Hair follicle dermal papilla cell (primary cell): ENCODE measurements around the gene USP17L15. TPM values are rescaled to one million over a fixed set of nuclear protein-coding genes. Genes with fewer than 3 reads are reported as not detected.

Source experiments
- total RNA-seq: library from RNA; depleted of rRNA; stranded (reverse); fragments of >200 nt; gene quantifications from 2 replicates; pipeline ENCODE4 v1.2.3, GENCODE V29; 2012

Gene USP17L15, protein sequence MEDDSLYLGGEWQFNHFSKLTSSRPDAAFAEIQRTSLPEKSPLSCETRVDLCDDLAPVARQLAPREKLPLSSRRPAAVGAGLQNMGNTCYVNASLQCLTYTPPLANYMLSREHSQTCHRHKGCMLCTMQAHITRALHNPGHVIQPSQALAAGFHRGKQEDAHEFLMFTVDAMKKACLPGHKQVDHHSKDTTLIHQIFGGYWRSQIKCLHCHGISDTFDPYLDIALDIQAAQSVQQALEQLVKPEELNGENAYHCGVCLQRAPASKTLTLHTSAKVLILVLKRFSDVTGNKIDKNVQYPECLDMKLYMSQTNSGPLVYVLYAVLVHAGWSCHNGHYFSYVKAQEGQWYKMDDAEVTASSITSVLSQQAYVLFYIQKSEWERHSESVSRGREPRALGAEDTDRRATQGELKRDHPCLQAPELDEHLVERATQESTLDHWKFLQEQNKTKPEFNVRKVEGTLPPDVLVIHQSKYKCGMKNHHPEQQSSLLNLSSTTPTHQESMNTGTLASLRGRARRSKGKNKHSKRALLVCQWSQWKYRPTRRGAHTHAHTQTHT
- not detected in 2 replicates for total RNA-seq

DNA sequence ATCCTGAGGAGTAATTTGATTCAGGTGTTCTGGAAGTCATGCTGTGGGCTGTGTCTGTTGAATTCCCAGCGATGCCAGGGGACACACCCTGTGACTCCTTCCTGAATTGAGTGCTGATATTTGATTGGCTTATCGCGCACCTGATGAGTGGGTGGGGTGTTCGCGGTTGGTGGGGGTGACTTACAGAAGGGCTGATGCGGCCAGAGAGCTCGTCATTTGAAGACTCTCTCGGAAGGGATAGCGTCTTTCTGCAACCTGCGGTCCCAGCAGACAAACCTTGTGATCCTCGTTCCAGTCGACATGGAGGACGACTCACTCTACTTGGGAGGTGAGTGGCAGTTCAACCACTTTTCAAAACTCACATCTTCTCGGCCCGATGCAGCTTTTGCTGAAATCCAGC lies at the start of gene USP17L15:
TSS of gene USP17L15 (plus strand) at position 301 of the 400 bp plus-strand sequence. CDS start at position 301, 0 bp downstream.

DNA sequence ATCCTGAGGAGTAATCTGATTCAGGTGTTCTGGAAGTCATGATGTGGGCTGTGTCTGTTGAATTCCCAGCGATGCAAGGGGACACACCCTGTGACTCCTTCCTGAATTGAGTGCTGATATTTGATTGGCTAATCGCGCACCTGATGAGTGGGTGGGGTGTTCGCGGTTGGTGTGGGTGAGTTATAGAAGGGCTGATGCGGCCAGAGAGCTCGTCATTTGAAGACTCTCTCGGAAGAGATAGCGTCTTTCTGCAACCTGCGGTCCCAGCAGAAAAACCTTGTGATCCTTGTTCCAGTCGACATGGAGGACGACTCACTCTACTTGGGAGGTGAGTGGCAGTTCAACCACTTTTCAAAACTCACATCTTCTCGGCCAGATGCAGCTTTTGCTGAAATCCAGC lies 23.8 kb upstream of the USP17L15 start, which contains the start of gene USP17L10:
TSS of gene USP17L10 (plus strand) at position 301 of the 400 bp plus-strand sequence. CDS start at position 301, 0 bp downstream.

DNA sequence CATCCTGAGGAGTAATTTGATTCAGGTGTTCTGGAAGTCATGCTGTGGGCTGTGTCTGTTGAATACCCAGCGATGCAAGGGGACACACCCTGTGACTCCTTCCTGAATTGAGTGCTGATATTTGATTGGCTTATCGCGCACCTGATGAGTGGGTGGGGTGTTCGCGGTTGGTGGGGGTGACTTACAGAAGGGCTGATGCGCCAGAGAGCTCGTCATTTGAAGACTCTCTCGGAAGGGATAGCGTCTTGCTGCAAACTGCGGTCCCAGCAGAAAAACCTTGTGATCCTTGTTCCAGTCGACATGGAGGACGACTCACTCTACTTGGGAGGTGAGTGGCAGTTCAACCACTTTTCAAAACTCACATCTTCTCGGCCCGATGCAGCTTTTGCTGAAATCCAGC lies 19.1 kb upstream of the USP17L15 start, which contains the start of gene USP17L11:
TSS of gene USP17L11 (plus strand) at position 301 of the 400 bp plus-strand sequence. CDS start at position 301, 0 bp downstream.

GRCh38 chr4:9219852-9220251 lies 14.3 kb upstream of the USP17L15 start, which contains the start of gene USP17L12:
Gene USP17L12 (plus strand): TSS chr4:9220152. CDS start chr4:9220152, 0 bp downstream.

GRCh38 chr4:9224596-9224995 lies 9.6 kb upstream of the USP17L15 start, which contains the start of gene USP17L13:
Gene USP17L13 (plus strand): TSS chr4:9224896. CDS start chr4:9224896, 0 bp downstream.

GRCh38 chr4:9243579-9243978 lies 9.4 kb downstream of the USP17L15 start, which contains the start of gene USP17L17:
Gene USP17L17 (plus strand): TSS chr4:9243879. CDS start chr4:9243879, 0 bp downstream.

DNA sequence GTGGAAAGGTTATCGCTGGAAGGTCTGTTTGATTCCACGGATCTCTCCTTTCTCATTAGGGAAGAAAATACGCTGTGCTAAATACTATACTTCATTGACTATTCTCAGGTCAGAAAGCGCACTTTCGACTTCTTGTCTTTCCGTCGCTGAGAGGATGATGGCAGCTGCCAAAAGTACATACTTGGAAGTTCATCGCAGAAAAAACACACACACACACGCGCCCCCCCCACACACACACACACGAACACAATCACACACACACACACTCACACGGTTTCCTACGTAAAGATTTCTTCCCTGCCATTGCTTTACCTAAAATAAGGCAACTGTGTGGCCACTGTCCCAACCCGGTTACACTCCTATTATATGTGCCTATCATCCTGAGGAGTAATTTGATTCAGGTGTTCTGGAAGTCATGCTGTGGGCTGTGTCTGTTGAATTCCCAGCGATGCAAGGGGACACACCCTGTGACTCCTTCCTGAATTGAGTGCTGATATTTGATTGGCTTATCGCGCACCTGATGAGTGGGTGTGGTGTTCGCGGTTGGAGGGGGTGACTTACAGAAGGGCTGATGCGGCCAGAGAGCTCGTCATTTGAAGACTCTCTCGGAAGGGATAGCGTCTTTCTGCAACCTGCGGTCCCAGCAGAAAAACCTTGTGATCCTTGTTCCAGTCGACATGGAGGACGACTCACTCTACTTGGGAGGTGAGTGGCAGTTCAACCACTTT lies 13.9 kb downstream of the USP17L15 start, which contains the start of gene USP17L18:
TSS of gene USP17L18 (plus strand) at position 678 of the 728 bp plus-strand sequence. CDS start at position 678, 0 bp downstream.

DNA sequence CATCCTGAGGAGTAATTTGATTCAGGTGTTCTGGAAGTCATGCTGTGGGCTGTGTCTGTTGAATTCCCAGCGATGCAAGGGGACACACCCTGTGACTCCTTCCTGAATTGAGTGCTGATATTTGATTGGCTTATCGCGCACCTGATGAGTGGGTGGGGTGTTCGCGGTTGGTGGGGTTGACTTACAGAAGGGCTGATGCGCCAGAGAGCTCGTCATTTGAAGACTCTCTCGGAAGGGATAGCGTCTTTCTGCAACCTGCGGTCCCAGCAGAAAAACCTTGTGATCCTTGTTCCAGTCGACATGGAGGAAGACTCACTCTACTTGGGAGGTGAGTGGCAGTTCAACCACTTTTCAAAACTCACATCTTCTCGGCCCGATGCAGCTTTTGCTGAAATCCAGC lies 18.9 kb downstream of the USP17L15 start, which contains the start of gene USP17L19:
TSS of gene USP17L19 (plus strand) at position 301 of the 400 bp plus-strand sequence. CDS start at position 301, 0 bp downstream.

DNA sequence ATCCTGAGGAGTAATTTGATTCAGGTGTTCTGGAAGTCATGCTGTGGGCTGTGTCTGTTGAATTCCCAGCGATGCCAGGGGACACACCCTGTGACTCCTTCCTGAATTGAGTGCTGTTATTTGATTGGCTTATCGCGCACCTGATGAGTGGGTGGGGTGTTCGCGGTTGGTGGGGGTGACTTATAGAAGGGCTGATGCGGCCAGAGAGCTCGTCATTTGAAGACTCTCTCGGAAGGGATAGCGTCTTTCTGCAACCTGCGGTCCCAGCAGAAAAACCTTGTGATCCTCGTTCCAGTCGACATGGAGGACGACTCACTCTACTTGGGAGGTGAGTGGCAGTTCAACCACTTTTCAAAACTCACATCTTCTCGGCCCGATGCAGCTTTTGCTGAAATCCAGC lies 23.6 kb downstream of the USP17L15 start, which contains the start of gene USP17L20:
TSS of gene USP17L20 (plus strand) at position 301 of the 400 bp plus-strand sequence. CDS start at position 301, 0 bp downstream.

GRCh38 chr4:9262572-9262971 lies 28.4 kb downstream of the USP17L15 start, which contains the start of gene USP17L21:
Gene USP17L21 (plus strand): TSS chr4:9262872. CDS start chr4:9262872, 0 bp downstream.

DNA sequence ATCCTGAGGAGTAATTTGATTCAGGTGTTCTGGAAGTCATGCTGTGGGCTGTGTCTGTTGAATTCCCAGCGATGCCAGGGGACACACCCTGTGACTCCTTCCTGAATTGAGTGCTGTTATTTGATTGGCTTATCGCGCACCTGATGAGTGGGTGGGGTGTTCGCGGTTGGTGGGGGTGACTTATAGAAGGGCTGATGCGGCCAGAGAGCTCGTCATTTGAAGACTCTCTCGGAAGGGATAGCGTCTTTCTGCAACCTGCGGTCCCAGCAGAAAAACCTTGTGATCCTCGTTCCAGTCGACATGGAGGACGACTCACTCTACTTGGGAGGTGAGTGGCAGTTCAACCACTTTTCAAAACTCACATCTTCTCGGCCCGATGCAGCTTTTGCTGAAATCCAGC lies 33.1 kb downstream of the USP17L15 start, which contains the start of gene USP17L22:
TSS of gene USP17L22 (plus strand) at position 301 of the 400 bp plus-strand sequence. CDS start at position 301, 0 bp downstream.

Other genes starting within 250 kb of the USP17L15 start
- not detected in 2 replicates for gene FAM90A26, start 64.0 kb upstream of the USP17L15 start, total RNA-seq
- not detected in 2 replicates for gene USP17L10, start 23.7 kb upstream of the USP17L15 start, total RNA-seq
- gene USP17L11, start 19.0 kb upstream of the USP17L15 start, total RNA-seq: not detected in 2 replicates
- gene USP17L12, start 14.2 kb upstream of the USP17L15 start, total RNA-seq: not detected in 2 replicates
- not detected in 2 replicates for gene USP17L13, start 9.5 kb upstream of the USP17L15 start, total RNA-seq
- gene USP17L17, start 9.5 kb downstream of the USP17L15 start, total RNA-seq: not detected in 2 replicates
- gene USP17L18, start 14.2 kb downstream of the USP17L15 start, total RNA-seq: not detected in 2 replicates
- not detected in 2 replicates for gene USP17L19, start 19.0 kb downstream of the USP17L15 start, total RNA-seq
- gene USP17L20, start 23.7 kb downstream of the USP17L15 start, total RNA-seq: not detected in 2 replicates
- gene USP17L21, start 28.5 kb downstream of the USP17L15 start, total RNA-seq: not detected in 2 replicates
- gene USP17L22, start 33.2 kb downstream of the USP17L15 start, total RNA-seq: not detected in 2 replicates
- not detected in 2 replicates for gene USP17L24, start 90.8 kb downstream of the USP17L15 start, total RNA-seq
- gene USP17L25, start 95.5 kb downstream of the USP17L15 start, total RNA-seq: not detected in 2 replicates
- not detected in 2 replicates for gene USP17L26, start 100.3 kb downstream of the USP17L15 start, total RNA-seq
- not detected in 2 replicates for gene USP17L5, start 105.0 kb downstream of the USP17L15 start, total RNA-seq
- not detected in 2 replicates for gene USP17L27, start 109.8 kb downstream of the USP17L15 start, total RNA-seq
- gene USP17L28, start 114.5 kb downstream of the USP17L15 start, total RNA-seq: not detected in 2 replicates
- not detected in 2 replicates for gene USP17L29, start 119.3 kb downstream of the USP17L15 start, total RNA-seq
- gene USP17L30, start 128.7 kb downstream of the USP17L15 start, total RNA-seq: not detected in 2 replicates
- not detected in 2 replicates for gene DEFB131A, start 210.0 kb downstream of the USP17L15 start, total RNA-seq